Gastroesophageal sphincter (tissue), 3 donors: ENCODE data around the gene DUSP21.

Source experiments
- POLR2A ChIP-seq, 2 donors: fragments of 450-650 bp; IDR thresholded peaks; one replicate each; pipeline ENCODE4 v1.6.1; 2017; ENCODE audit warnings: antibody characterized with exemption in 2 of 2, mild to moderate bottlenecking in 2 of 2, moderate library complexity in 1 of 2
- POLR2AphosphoS5 ChIP-seq: sonication (generic); formaldehyde crosslinking; IDR thresholded peaks from one replicate; pipeline ENCODE4 v1.6.1; 2017; ENCODE audit warnings: antibody characterized with exemption
- TF ChIP-seq, protein P1 (sequence below), 4 experiments: fragments of 200-600 bp in 2 of 4; fragments of 450-650 bp in 2 of 4; sonication (generic) in 1 of 4; IDR thresholded peaks; one replicate each; pipeline ENCODE4 v1.5.1; 2017 to 2019; ENCODE audit warnings: antibody characterized with exemption in 4 of 4, mild to moderate bottlenecking in 2 of 4, moderate library complexity in 2 of 4

GRCh38 chrX:44876086-44876485 is 32.3 kb downstream of the DUSP21 start:
- TF ChIP-seq, protein P1, sequence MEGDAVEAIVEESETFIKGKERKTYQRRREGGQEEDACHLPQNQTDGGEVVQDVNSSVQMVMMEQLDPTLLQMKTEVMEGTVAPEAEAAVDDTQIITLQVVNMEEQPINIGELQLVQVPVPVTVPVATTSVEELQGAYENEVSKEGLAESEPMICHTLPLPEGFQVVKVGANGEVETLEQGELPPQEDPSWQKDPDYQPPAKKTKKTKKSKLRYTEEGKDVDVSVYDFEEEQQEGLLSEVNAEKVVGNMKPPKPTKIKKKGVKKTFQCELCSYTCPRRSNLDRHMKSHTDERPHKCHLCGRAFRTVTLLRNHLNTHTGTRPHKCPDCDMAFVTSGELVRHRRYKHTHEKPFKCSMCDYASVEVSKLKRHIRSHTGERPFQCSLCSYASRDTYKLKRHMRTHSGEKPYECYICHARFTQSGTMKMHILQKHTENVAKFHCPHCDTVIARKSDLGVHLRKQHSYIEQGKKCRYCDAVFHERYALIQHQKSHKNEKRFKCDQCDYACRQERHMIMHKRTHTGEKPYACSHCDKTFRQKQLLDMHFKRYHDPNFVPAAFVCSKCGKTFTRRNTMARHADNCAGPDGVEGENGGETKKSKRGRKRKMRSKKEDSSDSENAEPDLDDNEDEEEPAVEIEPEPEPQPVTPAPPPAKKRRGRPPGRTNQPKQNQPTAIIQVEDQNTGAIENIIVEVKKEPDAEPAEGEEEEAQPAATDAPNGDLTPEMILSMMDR (IDR thresholded peaks at IDR 0.05) = no peak
- TF ChIP-seq POLR2A (IDR thresholded peaks at IDR 0.05) (no peak), POLR2AphosphoS5 (no peak)
